CD4-positive, alpha-beta T cell treated with Interleukin-4 for 4 hours (primary cell): ENCODE results near the gene USHBP1.
"Not testable (repeated sequence)": the region's sequence is repeated elsewhere in the genome, so short reads cannot be mapped to it uniquely, and the experiment has no call there.

Experiments
- DNase-seq: peaks from one replicate; pipeline ENCODE4 v3.0.0-alpha.2; 2020

USHBP1 gene

GRCh38 chr19:17264641-17264979 is at the start of gene USHBP1:
TSS of gene USHBP1 (minus strand) at chr19:17264745. CDS start at chr19:17264299, 446 bp downstream.
- no peak for DNase-seq

GRCh38 chr19:17314007-17314593 is 49.6 kb upstream of the USHBP1 start:
- no peak for DNase-seq

GRCh38 chr19:17312189-17313113 is 47.9 kb upstream of the USHBP1 start:
- DNase-seq, result no peak

DNA sequence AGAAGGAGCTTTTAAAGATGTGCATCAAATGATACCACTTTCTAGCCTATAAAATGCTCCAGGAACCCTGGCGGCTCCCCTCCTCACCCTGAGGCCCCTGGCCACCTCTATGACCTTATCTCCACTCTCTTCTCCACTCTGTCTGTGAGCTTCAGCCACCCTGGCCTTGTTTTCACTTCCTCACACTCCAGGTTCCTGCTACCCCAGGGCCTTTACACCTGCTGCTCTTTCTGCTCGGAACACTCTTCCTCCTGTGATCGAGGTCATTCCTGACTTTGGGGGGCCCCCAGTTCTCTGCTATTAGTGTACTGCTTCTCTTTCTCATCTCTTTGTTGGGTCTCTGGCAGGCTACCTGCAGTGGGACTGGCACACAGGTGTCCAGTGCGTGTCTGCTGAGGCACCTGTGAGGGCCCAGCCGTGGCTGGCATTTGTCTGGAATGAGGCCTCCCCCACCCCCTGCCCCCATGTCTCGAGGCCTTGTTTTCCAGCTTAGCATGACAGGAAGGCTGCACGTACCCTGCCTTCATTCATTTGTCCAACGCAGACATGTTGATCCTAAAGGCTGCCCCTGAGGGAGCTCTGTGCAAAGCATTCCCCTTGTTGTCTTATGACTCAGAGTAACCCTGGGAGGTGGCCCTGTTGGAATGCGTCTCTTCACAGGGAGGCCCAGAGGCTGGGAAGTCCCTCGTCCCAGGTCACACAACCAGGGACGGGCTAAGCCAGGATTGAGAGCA is 47.1 kb upstream of the USHBP1 start:
- no peak for DNase-seq

- no peak for DNase-seq
Measured at GRCh38 chr19:17309965-17310461, 45.5 kb upstream of the USHBP1 start.

DNA sequence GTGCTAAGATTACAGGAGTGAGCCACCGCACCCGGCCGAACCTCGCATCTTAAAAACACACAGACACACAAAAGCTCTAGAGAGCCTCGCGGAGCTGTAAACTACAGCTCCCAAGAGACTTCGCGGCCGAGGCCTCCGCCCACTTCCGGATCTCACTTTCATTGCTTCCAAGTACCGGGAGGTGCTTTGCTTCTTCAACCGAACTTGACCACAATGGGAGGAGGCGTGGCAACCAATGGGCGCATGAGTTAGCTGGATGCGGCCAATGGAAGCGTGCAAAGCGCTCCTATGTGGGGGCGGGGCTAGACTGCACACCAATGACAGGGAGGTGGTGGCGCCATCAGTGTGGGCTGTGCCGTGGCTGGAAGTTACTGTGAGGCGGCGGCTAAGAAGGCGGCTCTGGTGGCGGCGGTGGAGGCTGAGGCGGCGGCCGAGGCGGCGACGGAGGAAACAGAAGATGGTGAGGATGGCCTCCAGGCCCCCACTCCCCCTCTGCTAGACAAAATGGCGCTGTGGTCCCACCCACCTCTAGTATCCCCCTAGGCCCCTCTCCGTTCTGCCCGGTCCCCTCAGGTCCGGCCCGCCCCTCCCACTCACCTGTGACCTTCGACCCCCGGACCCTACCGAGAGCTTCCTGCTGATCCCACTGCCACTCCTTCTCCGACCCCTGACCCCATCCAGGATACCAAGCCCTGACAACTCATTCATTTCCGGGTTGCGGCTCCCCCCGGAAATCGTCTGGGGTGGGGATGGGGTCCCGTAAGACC is 44.8 kb upstream of the USHBP1 start, which contains the start of gene DDA1:
TSS of gene DDA1 (plus strand) at position 366 of the 767 bp plus-strand sequence. CDS start at position 458, 92 bp downstream.
- DNase-seq, result peak; percentile 100

DNA sequence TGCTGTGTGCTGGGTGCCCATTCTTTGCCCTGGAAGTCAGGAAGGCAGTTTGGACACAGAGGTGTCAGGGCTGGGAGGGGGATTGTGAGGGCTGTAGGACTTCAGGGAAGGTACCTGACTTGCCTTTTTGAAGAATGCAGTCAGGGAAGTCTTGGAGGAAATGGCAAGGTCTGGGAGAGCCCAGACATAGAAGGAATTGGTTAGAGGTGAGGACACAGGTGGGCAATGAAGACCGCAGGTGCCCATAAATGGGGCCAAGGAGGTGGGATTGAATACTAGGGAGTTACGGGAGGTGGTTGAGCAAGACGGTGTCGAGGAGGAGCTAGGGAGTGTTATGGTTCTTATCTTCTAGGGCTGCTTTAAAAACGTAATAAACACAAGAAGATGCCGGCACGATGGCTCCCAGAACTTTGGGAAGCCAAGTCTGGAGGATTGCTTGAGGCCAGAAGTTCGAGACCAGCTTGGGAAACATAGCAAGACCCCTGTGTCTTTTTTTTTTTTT is 43.4 kb upstream of the USHBP1 start:
- no peak for DNase-seq

- DNase-seq, result no peak
Measured at GRCh38 chr19:17306285-17306714, 41.8 kb upstream of the USHBP1 start.

DNA sequence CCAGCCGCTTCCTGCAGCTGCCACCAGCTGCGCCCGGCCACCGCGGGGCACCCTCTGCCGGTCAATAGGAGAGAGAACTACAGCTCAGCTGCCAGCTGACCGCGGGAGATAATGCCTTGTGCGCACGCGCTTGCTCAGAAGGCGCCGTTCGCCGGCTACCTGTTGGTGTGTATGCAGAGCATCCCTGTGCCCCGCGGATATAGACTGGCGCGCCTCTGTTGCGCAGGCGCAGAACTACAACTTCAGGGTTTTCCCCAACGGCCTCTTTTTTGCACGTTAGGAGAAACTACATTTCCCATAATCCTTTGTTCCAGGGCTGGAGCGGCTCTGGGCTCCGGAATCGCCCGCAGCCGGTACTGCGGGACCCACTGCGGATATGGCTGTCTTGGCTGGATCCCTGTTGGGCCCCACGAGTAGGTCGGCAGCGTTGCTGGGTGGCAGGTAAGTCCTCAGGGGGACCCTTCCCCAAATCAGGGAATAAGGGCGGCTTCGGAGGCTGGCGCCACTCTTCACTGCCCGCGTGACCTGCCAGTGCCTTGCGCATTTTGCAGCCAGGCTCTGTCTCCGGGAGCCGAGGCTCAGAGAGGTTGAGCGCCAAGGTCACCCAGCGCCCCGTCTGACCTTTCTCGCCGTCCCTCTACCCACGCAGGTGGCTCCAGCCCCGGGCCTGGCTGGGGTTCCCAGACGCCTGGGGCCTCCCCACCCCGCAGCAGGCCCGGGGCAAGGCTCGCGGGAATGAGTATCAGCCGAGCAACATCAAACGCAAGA is 41.2 kb upstream of the USHBP1 start, which contains the start of gene MRPL34:
TSS of gene MRPL34 (plus strand) at position 356 of the 768 bp plus-strand sequence. CDS start at position 377, 21 bp downstream.
- DNase-seq, result peak; percentile 99

- no peak for DNase-seq
Measured at GRCh38 chr19:17305216-17305516, 40.6 kb upstream of the USHBP1 start.

- DNase-seq, result no peak
Measured at GRCh38 chr19:17304386-17305215, 40.1 kb upstream of the USHBP1 start.

- DNase-seq, result no peak
Measured at GRCh38 chr19:17303940-17304267, 39.4 kb upstream of the USHBP1 start.

GRCh38 chr19:17303167-17303939 is 38.8 kb upstream of the USHBP1 start, which contains the start of gene ABHD8:
TSS of gene ABHD8 (minus strand) at chr19:17303425. CDS start at chr19:17301616, 1,809 bp downstream.
- DNase-seq, result peak; percentile 92

DNA sequence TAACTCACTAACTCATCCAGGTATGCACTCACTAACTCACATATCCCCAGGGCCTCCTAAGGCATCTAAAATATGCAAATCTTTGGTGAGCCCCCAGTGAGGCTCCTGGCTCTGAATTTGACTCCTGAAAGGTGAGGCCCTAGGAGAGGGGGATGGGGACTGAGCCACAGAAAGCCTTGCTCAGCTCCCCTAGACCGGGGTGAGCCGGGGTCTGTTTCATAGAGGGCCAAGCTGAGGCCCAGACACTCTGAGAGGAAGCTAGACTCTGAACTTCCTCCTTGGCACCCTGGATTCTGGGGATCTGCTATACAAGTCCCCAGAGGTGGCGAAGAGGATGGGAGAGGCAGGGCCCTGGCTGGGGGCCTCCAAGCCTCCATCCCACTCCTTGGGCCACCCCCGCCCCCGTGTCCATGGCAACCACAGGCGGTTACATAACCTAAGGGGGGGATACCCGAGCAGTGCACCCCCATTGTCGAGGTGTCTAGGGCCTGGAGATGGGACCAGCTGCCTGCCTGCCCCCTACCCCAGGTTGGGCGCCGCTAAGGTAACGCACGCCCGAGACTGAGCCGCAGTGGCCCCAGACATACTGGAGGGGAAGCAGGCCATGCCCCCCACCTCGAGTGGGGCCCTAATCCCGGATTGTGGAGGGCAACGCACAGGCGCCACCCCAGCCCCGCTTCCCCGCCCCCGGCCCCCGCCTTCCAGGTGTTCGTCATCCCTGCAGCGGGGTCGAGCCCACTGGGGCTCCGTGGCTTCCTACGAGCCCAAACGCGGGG is 38.0 kb upstream of the USHBP1 start:
- no peak for DNase-seq

GRCh38 chr19:17300992-17301619 is 36.6 kb upstream of the USHBP1 start:
- DNase-seq, result no peak

GRCh38 chr19:17296976-17297375 is 32.4 kb upstream of the USHBP1 start:
- no peak for DNase-seq

DNA sequence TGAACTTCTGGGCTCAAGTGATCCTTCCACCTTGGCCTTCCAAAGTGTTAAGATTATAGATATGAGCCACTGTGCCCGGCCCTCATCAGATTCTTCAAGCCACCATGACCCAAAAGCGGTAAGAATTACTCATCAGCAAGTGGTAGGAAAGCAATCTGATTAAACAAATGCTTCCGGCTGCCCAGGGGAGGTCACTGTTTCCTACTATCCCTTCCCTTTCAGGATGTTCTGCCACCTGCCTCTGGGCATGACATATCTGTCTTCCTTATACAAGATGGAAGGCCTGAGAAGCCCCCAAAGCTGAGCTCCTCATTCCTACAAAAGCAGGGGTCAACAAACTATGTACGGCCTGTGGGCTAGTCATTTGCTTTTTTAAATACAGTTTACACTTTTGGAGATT is 31.7 kb upstream of the USHBP1 start:
- no peak for DNase-seq

DNA sequence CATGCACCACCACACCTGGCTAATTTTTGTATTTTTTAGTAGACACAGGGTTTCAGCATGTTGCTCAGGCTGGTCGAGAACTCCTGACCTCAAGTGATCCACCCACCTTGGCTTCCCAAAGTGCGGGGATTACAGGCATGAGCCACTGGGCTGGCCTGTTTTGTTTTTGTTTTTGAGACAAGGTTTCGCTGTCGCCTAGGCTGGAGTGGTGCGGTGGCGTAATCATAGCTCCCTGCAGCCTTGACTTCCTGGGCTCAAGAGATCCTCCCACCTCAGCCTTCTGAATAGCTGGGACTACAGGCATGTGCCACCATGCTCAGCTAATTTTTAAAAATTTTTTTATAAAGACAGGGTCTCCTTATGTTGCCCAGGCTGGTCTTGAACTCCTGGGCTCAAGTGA is 31.0 kb upstream of the USHBP1 start:
- not testable (repeated sequence) for DNase-seq
